OCI-LY3 (cell line): ENCODE data around the gene DPH3.
A peak's percentile ranks its signal among the peaks of the same experiment; 100 is the strongest.

Experiments
- H2AFZ ChIP-seq: fragments of 200-600, 300-600 bp; shearing (Covaris generic); 2 replicates; pipeline ENCODE4 v1.6.0; 2014; ENCODE audit warnings: antibody characterized with exemption, low read depth, low read length
- H3K27ac ChIP-seq: fragments of 200-600, 300-600 bp; sonication (generic); 2 replicates; pipeline ENCODE4 v1.5.1; 2014; ENCODE audit warnings: mild to moderate bottlenecking, low read length, moderate library complexity, mixed read lengths
- H3K27me3 ChIP-seq: fragments of 200-600, 300-600 bp; sonication (generic); 2 replicates; pipeline ENCODE4 v1.6.1; 2014; ENCODE audit warnings: low read depth, low read length, mixed read lengths
- H3K36me3 ChIP-seq: fragments of 200-600, 300-600 bp; sonication (generic); replicated peaks from 2 replicates; pipeline ENCODE3; 2014; ENCODE audit warnings: low read depth, low read length, mixed read lengths
- H3K4me1 ChIP-seq: fragments of 300-600, 200-600 bp; sonication (generic); 2 replicates; pipeline ENCODE4 v1.6.1; 2014; ENCODE audit warnings: low read length, mixed read lengths
- H3K4me2 ChIP-seq: fragments of 200-600, 300-600 bp; sonication (generic); 2 replicates; pipeline ENCODE4 v1.6.1; 2014; ENCODE audit warnings: low read length, mixed read lengths
- H3K4me3 ChIP-seq: fragments of 300-600, 200-600 bp; sonication (generic); 2 replicates; pipeline ENCODE4 v1.5.1; 2014; ENCODE audit warnings: antibody characterized with exemption, mild to moderate bottlenecking, low read length, moderate library complexity
- H3K79me2 ChIP-seq: fragments of 300-600, 200-600 bp; shearing (Covaris generic); 2 replicates; pipeline ENCODE4 v1.6.1; 2014; ENCODE audit warnings: mild to moderate bottlenecking, low read length, mixed read lengths
- H3K9ac ChIP-seq: fragments of 300-600, 200-600 bp; shearing (Covaris generic); 2 replicates; pipeline ENCODE4 v1.6.0; 2014; ENCODE audit warnings: mild to moderate bottlenecking, low read length, moderate library complexity
- H3K9me3 ChIP-seq: fragments of 200-600, 300-600 bp; shearing (Covaris generic); 2 replicates; pipeline ENCODE4 v1.6.1; 2014; ENCODE audit warnings: low read length, mixed read lengths; ENCODE audit not compliant: insufficient read depth
- H4K20me1 ChIP-seq: fragments of 200-600, 300-600 bp; sonication (generic); 2 replicates; pipeline ENCODE4 v1.6.1; 2016; ENCODE audit warnings: low read length, mixed read lengths; ENCODE audit not compliant: insufficient read depth
- CTCF ChIP-seq: fragments of 200-600, 300-600 bp; sonication (generic); IDR thresholded peaks from 2 replicates; pipeline ENCODE4 v1.5.1; 2014; ENCODE audit warnings: antibody characterized with exemption, low read length, low read depth
- EZH2phosphoT487 ChIP-seq: fragments of 200-600 bp; shearing (Covaris generic); IDR thresholded peaks from 2 replicates; pipeline ENCODE4 v1.6.1; 2018; ENCODE audit warnings: antibody characterized with exemption, mixed run types, low read depth

The DPH3 gene

GRCh38 chr3:16290007-16290826, 25.5 kb upstream of the DPH3 start:
- Histone ChIP-seq H3K79me2 (no peaks in the 10 kb centered on the region; the same call in 1 of the 2 replicates), H3K27me3 (no peaks in the 10 kb centered on the region), H3K4me1 (peaks cover 23% of the 10 kb centered on the region), H3K9ac (no peak overlapping the region), H3K36me3 (peaks cover 37% of the 10 kb centered on the region), H4K20me1 (peaks cover 21% of the 10 kb centered on the region), H2AFZ (no peak overlapping the region), H3K4me2 (no peak overlapping the region), H3K27ac (no peak overlapping the region), H3K4me3 (no peak overlapping the region), H3K9me3 (no peaks in the 10 kb centered on the region)
- no peak for TF ChIP-seq EZH2phosphoT487
- peak; percentile 98 for TF ChIP-seq CTCF

GRCh38 chr3:16289144-16289889, 24.6 kb upstream of the DPH3 start:
- no peak overlapping the region for H3K27ac ChIP-seq
- peaks cover 23% of the 10 kb centered on the region for H3K4me1 ChIP-seq
- no peaks in the 10 kb centered on the region for H3K9me3 ChIP-seq
- H3K79me2 ChIP-seq, result no peaks in the 10 kb centered on the region; the same call in 1 of the 2 replicates
- H3K4me2 ChIP-seq, result no peak overlapping the region
- no peaks in the 10 kb centered on the region for H3K27me3 ChIP-seq
- no peak overlapping the region for H2AFZ ChIP-seq
- H3K9ac ChIP-seq, result no peak overlapping the region
- TF ChIP-seq CTCF (no peak), EZH2phosphoT487 (no peak)
- H3K4me3 ChIP-seq, result no peak overlapping the region
- H4K20me1 ChIP-seq, result peaks cover 21% of the 10 kb centered on the region
- H3K36me3 ChIP-seq, result peaks cover 32% of the 10 kb centered on the region

GRCh38 chr3:16288664-16289063, 23.9 kb upstream of the DPH3 start:
- H3K27ac ChIP-seq, result no peak overlapping the region
- no peak overlapping the region for H3K4me3 ChIP-seq
- H3K79me2 ChIP-seq, result no peaks in the 10 kb centered on the region; the same call in 1 of the 2 replicates
- H3K4me2 ChIP-seq, result no peak overlapping the region
- H3K9ac ChIP-seq, result no peak overlapping the region
- no peak for TF ChIP-seq EZH2phosphoT487
- no peak for TF ChIP-seq CTCF
- H2AFZ ChIP-seq, result no peak overlapping the region
- no peaks in the 10 kb centered on the region for H3K27me3 ChIP-seq
- peaks cover 23% of the 10 kb centered on the region for H3K4me1 ChIP-seq
- no peaks in the 10 kb centered on the region for H3K9me3 ChIP-seq
- peaks cover 21% of the 10 kb centered on the region for H4K20me1 ChIP-seq
- peaks cover 29% of the 10 kb centered on the region for H3K36me3 ChIP-seq
